Heart left ventricle (tissue), 16 donors: ENCODE results near the gene SH3BGR. TPM values are rescaled to one million over a fixed set of nuclear protein-coding genes. Genes with fewer than 3 reads are reported as not detected.
"Not testable (repeated sequence)": the region's sequence is repeated elsewhere in the genome, so short reads cannot be mapped to it uniquely, and the experiment has no call there.

Source experiments
- ATAC-seq, 4 donors: fragments of 200-7000 bp; cut with Tn5 transposase; one replicate each; pipeline ENCODE4 v1.9.1; 2020 to 2022; ENCODE audit warnings: moderate library complexity in 4 of 4, mild to moderate bottlenecking in 3 of 4, moderate number of reproducible peaks in 1 of 4
- DNase-seq, 5 donors: peaks; one replicate each; pipeline ENCODE4 v3.0.0-alpha.2; 2020
- H3K27ac ChIP-seq, 12 donors: fragments of 200-600 bp; sonication (generic) in 4 of 12; one replicate each; pipeline versions ENCODE4 v1.5.0 to v1.8.0; 2016 to 2022; ENCODE audit warnings: mild to moderate bottlenecking in 2 of 12
- H3K27me3 ChIP-seq, 9 donors: fragments of 200-600 bp; sonication (generic) in 2 of 9; one replicate each; pipeline versions ENCODE4 v1.5.1 to v1.8.0; 2016 to 2022; ENCODE audit warnings: mild to moderate bottlenecking in 3 of 9
- H3K36me3 ChIP-seq, 9 donors: fragments of 200-600 bp; sonication (generic) in 2 of 9; one replicate each; pipeline versions ENCODE4 v1.5.0 to v1.8.0; 2018 to 2022; ENCODE audit warnings: mild to moderate bottlenecking in 2 of 9
- H3K4me1 ChIP-seq, 12 donors: fragments of 200-600 bp; sonication (generic) in 4 of 12; one replicate each; pipeline versions ENCODE4 v1.5.0 to v1.8.0; 2016 to 2022; ENCODE audit warnings: mild to moderate bottlenecking in 3 of 12
- H3K4me3 ChIP-seq, 12 donors: fragments of 200-600 bp; sonication (generic) in 4 of 12; one replicate each; pipeline versions ENCODE4 v1.5.0 to v1.8.0; 2017 to 2022; ENCODE audit warnings: mild to moderate bottlenecking in 9 of 12, moderate library complexity in 4 of 12
- H3K9me3 ChIP-seq, 12 donors: fragments of 200-600 bp; sonication (generic) in 4 of 12; one replicate each; pipeline versions ENCODE4 v1.5.0 to v1.8.0; 2016 to 2022; ENCODE audit warnings: mild to moderate bottlenecking in 1 of 12
- POLR2A ChIP-seq, 2 donors: fragments of 450-650 bp; IDR thresholded peaks; one replicate each; pipeline ENCODE4 v1.6.1; 2017; ENCODE audit warnings: antibody characterized with exemption in 2 of 2, mild to moderate bottlenecking in 2 of 2, moderate library complexity in 2 of 2
- WGBS, 4 donors: extraction: QIAGEN DNeasy Blood & Tissue Kit in 2 of 4; methylation state at CpG; one replicate each; pipeline versions ENCODE4 v1.1.5 to v1.1.7; 2013 to 2018; 5-methylcytosine and 5-hydroxymethylcytosine counted together
- intact Hi-C, 10 donors: fragments of 100-400 bp; cut with DNase I; formaldehyde crosslinking; loops; one replicate each; pipeline versions ENCODE4 v1.11.1 to v1.14.2; 2022
- polyA plus RNA-seq, 2 donors: library from polyadenylated mRNA; stranded (reverse); fragments of 200-250 nt; gene quantifications; one replicate each; pipeline ENCODE4 v1.2.3, GENCODE V29; 2013
- total RNA-seq, 9 donors: library from RNA; depleted of rRNA in 2 of 9; stranded (reverse); fragments of >200 nt in 2 of 9; fragmentation: NEBNext Ultra II Directional in 3 of 9; extraction: Animal tissue kit (Norgen Biotek cat#: 25700) in 3 of 9; gene quantifications; one replicate each; pipeline versions ENCODE4 v1.1.0 to v1.2.4, GENCODE V29; 2016 to 2023
- TF ChIP-seq, protein P1 (sequence below), 12 donors: fragments of 200-600 bp; sonication (generic) in 4 of 12; IDR thresholded peaks; one replicate each; pipeline versions ENCODE4 v1.5.0 to v1.8.0; 2018 to 2022; ENCODE audit warnings: antibody characterized with exemption in 12 of 12, mild to moderate bottlenecking in 5 of 12
- donor health status: ischemic (EF 13 %, LVEDD 7.1; RV severe dilation, severe dysfunction).
- donor health status: healthy with polysubstance abuse.
- donor health status: DM: no; HTN: yes; CAD: no.
- donor health status: DM: no; HTN: no; CAD: no.
- donor health status: ischemic (EF 25% LVEDD 6.9; RV normal size, moderate dysfunction).
- donor health status: ischemic (EF 25% LVEDD 5.7; RV mildly dilated, moderate dysfunction).
- donor health status: healthy.
- donor health status: DM: yes; HTN: yes; CAD: no.
- donor health status: ischemic (EF 35%, LVEDD 5.7; RV mildly dilated, moderate dysfunction).
- donor health status: nonischemic (EF 11% LVEDD 7.7; RV severe dilation, severe dysfunction).
- donor health status: DM: yes; HTN: yes; CAD: no.
- donor health status: PGD.
- donor health status: ischemic (EF 29% LVEDD 5.4; RV normal size, mild dysfunction).
- donor health status: nonischemic (EF 23%, LVEDD 6.1; RV moderate dilation, normal function).

The SH3BGR gene
- total and polyA plus RNA-seq, 11 donors: 52.1 to 357 (median 135) TPM

DNA sequence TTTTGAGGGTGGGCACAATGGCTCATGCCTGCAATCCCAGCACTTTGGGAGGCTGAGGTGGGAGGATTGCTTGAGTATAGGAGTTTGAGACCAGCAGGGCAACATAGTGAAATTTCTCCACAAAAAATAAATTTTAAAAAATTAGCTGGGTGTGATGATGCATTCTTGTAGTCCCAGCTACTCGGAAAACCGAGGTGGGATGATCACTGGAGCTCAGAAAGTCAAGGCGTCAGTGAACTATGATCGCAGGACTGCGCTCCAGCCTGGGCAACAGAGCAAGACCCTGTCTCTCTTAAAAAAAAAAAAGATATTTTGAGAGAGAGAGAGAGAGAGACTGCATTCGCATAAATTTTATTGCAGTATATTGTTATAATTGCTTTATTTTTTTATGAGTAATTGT, 85.1 kb downstream of the SH3BGR start:
- no peaks in the 10 kb centered on the region for H3K27me3 ChIP-seq
- TF ChIP-seq, protein P1, sequence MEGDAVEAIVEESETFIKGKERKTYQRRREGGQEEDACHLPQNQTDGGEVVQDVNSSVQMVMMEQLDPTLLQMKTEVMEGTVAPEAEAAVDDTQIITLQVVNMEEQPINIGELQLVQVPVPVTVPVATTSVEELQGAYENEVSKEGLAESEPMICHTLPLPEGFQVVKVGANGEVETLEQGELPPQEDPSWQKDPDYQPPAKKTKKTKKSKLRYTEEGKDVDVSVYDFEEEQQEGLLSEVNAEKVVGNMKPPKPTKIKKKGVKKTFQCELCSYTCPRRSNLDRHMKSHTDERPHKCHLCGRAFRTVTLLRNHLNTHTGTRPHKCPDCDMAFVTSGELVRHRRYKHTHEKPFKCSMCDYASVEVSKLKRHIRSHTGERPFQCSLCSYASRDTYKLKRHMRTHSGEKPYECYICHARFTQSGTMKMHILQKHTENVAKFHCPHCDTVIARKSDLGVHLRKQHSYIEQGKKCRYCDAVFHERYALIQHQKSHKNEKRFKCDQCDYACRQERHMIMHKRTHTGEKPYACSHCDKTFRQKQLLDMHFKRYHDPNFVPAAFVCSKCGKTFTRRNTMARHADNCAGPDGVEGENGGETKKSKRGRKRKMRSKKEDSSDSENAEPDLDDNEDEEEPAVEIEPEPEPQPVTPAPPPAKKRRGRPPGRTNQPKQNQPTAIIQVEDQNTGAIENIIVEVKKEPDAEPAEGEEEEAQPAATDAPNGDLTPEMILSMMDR (IDR thresholded peaks at IDR 0.05): no peak
- no peak for TF ChIP-seq POLR2A (IDR thresholded peaks at IDR 0.05)
- no peak overlapping the region for H3K4me3 ChIP-seq
- intact Hi-C loops: no loop called here
- H3K27ac ChIP-seq: no peak overlapping the region
- H3K9me3 ChIP-seq: no peaks in the 10 kb centered on the region
- no peaks in the 10 kb centered on the region for H3K36me3 ChIP-seq
- ATAC-seq (no peak), DNase-seq (no peak)
- 95 to 98% (median 96%) methylated on average over 6 of the region's 6 CpGs for WGBS, 4 donors
- no peaks in the 10 kb centered on the region for H3K4me1 ChIP-seq

DNA sequence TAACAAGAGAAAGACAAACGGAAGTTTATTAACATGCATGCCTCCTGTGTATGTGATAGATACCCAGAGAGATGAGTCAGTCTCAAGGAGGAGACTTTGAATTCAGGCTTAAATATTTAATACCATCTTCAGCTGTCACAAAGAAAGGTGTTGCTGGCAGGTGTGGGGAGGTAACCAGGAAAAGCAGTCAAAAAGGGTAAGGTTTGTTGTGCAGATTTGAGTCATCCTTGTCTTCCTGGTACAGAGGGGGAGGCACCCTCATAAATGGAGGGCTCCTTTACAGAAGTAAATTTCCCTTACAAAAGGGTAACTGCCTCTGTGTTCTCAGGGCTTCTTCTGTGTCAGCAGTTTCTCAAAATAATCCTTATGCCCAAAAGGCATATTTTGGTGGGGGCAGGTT, 85.8 kb downstream of the SH3BGR start:
- WGBS, 4 donors: 29 to 54% (median 33%) methylated on average over 1 of the region's 1 CpG
- Histone ChIP-seq H3K27ac (no peak overlapping the region), H3K27me3 (no peaks in the 10 kb centered on the region), H3K4me3 (no peak overlapping the region), H3K4me1 (no peaks in the 10 kb centered on the region), H3K36me3 (no peaks in the 10 kb centered on the region), H3K9me3 (no peaks in the 10 kb centered on the region)
- ATAC-seq (no peak), DNase-seq (no peak)
- intact Hi-C loops: no loop called here
- TF ChIP-seq, protein P1 (IDR thresholded peaks at IDR 0.05): no peak

DNA sequence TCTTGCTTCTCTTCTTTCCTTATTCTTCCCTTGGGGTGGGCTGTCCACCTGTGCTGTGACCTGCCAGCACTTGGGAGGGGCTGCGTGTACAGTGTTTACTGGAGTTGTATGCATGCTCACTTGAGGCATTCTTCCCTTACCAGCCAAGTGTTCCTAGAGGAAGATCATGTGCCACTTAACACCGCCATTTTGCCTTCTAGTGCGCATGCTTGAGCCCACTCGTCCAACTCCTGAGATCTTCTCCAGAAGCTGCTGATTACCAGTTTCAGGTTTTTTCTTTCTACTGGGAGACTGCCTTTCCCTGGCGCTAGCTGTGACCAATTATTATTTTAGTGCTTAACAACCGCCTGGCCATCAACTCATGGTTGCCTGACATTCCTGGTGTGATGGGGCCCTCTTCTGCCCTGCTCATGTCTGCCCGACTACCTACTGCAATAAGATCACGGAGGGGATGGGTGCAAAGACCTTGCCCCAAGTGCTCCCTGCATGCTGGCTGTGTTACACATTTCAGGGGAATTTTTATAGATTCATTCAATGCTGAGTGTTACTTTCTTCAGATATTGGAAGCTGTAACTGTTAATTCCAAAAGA, 86.8 kb downstream of the SH3BGR start:
- no peak overlapping the region for H3K27ac ChIP-seq
- no peaks in the 10 kb centered on the region for H3K27me3 ChIP-seq
- no peaks in the 10 kb centered on the region for H3K9me3 ChIP-seq
- H3K4me3 ChIP-seq: no peak overlapping the region
- TF ChIP-seq, protein P1 (IDR thresholded peaks at IDR 0.05): no peak
- no peak for TF ChIP-seq POLR2A (IDR thresholded peaks at IDR 0.05)
- no peaks in the 10 kb centered on the region for H3K36me3 ChIP-seq
- DNase-seq (no peak), ATAC-seq (no peak)
- no peaks in the 10 kb centered on the region for H3K4me1 ChIP-seq
- intact Hi-C loops: no loop called here
- 92 to 95% (median 93%) methylated on average over 8 of the region's 8 CpGs for WGBS, 4 donors

DNA sequence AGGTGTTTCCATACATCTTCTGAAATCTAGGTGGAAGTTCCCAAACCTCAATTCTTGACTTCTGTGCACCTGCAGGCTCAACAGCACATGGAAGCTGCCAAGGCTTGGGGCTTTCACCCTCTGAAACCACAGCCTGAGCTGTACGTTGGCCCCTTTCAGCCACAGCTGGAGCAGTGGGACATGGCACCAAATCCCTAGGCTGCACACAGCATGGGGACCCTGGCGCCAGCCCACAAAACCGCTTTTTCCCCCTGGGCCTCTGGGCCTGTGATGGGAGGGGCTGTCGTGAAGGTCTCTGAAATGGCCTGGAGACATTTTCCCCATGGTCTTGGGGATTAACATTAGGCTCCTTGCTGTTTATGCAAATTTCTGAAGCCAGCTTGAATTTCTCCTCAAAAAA, 88.6 kb downstream of the SH3BGR start:
- H3K9me3 ChIP-seq, H3K27me3 ChIP-seq, H3K4me3 ChIP-seq, H3K27ac ChIP-seq, H3K36me3 ChIP-seq, DNase-seq, ATAC-seq, intact Hi-C loops, H3K4me1 ChIP-seq: not testable (repeated sequence)
- WGBS, 4 donors: 86 to 98% (median 92%) methylated on average over 4 of the region's 4 CpGs

DNA sequence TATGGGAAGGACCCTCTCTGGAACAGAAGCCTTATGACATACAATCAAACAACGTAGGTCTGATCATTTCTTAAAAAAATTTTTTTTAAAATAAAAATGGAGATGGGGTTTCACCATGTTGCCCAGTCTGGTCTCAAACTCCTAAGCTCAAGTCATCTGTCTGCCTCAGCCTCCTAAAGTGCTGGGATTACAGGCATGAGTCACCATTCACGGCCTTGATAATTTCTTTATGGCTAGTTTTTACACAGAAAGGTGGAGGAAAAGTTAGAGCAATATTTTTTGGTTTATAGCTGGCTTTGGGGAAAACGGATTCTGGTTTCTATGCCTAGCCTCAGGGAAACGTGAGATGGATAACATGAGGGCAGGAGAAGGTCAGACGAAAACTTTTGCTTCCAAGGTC, 91.0 kb downstream of the SH3BGR start:
- Histone ChIP-seq H3K9me3 (peaks cover 0 to 10% (median 0%) of the 10 kb centered on the region in 12 donors), H3K36me3 (no peaks in the 10 kb centered on the region), H3K27ac (no peak overlapping the region), H3K27me3 (no peaks in the 10 kb centered on the region), H3K4me1 (no peaks in the 10 kb centered on the region), H3K4me3 (no peak overlapping the region)
- no peak for DNase-seq
- ATAC-seq: no peak
- TF ChIP-seq, protein P1 (IDR thresholded peaks at IDR 0.05): no peak
- no peak for TF ChIP-seq POLR2A (IDR thresholded peaks at IDR 0.05)
- 84 to 89% (median 88%) methylated on average over 5 of the region's 5 CpGs for WGBS, 4 donors
- intact Hi-C loops: no loop called here
